Fibroblast of lung (primary cell): Measurements from ENCODE around the gene ST8SIA4. TPM values are rescaled to one million over a fixed set of nuclear protein-coding genes. Genes with fewer than 3 reads are reported as not detected.

Source experiments
- DNase-seq, 2 donors: peaks; one replicate each; pipeline versions ENCODE4 v3.0.0 to v3.0.0-alpha.2; 2010; ENCODE audit warnings: low read depth in 2 of 2
- H2AFZ ChIP-seq: 2 replicates; pipeline ENCODE4 v1.5.1; 2012; ENCODE audit warnings: low read length, control low read depth, inconsistent platforms
- H3K27ac ChIP-seq: 2 replicates; pipeline ENCODE4 v1.5.1; 2011; ENCODE audit warnings: low read length, control low read depth; ENCODE audit not compliant: insufficient read depth
- H3K27me3 ChIP-seq: 2 replicates; pipeline ENCODE4 v1.5.1; 2011; ENCODE audit warnings: mild to moderate bottlenecking, low read length; ENCODE audit not compliant: control insufficient read depth, insufficient read depth
- H3K36me3 ChIP-seq: 2 replicates; pipeline ENCODE4 v1.5.1; 2011; ENCODE audit warnings: low read length; ENCODE audit not compliant: control insufficient read depth, insufficient read depth
- H3K4me1 ChIP-seq: 2 replicates; pipeline ENCODE4 v1.5.1; 2011; ENCODE audit warnings: low read length; ENCODE audit not compliant: control insufficient read depth, insufficient read depth; ENCODE audit errors: extremely low read depth
- H3K4me2 ChIP-seq: 2 replicates; pipeline ENCODE4 v1.5.1; 2011; ENCODE audit warnings: low read length, control low read depth; ENCODE audit not compliant: insufficient read depth; ENCODE audit errors: extremely low read depth
- H3K4me3 ChIP-seq, 4 experiments: fragments of 200-600 bp in 1 of 4; sonication (generic) in 1 of 4; replicated peaks in 1 of 4; 2 replicates each; pipeline ENCODE4 v1.5.1; 2011 to 2016; ENCODE audit warnings: low read length in 4 of 4, low read depth in 3 of 4, mild to moderate bottlenecking in 3 of 4, control low read depth in 2 of 4, inconsistent platforms in 1 of 4, mixed read lengths in 1 of 4; ENCODE audit not compliant: insufficient read depth in 1 of 4; ENCODE audit errors: control extremely low read depth in 1 of 4
- H3K79me2 ChIP-seq: 2 replicates; pipeline ENCODE4 v1.5.1; 2012; ENCODE audit warnings: mild to moderate bottlenecking, low read length, inconsistent platforms; ENCODE audit not compliant: control insufficient read depth, insufficient read depth
- H3K9ac ChIP-seq: 2 replicates; pipeline ENCODE4 v1.5.1; 2011; ENCODE audit warnings: mild to moderate bottlenecking, low read length, control low read depth; ENCODE audit not compliant: insufficient read depth
- H3K9me3 ChIP-seq: 2 replicates; pipeline ENCODE4 v1.5.1; 2012; ENCODE audit warnings: low read depth, low read length; ENCODE audit not compliant: control insufficient read depth, insufficient read depth
- H4K20me1 ChIP-seq: 2 replicates; pipeline ENCODE4 v1.5.1; 2011; ENCODE audit warnings: low read length; ENCODE audit not compliant: control insufficient read depth, insufficient read depth; ENCODE audit errors: extremely low read depth
- CTCF ChIP-seq, 2 donors: IDR thresholded peaks in 1 of 2; conservative IDR thresholded peaks in 1 of 2; 1 replicate in 1 of 2; 2 replicates in 1 of 2; pipeline ENCODE4 v1.5.1; 2011 to 2012; ENCODE audit warnings: low read length in 2 of 2, control low read depth in 1 of 2, inconsistent platforms in 1 of 2, low read depth in 1 of 2, mild to moderate bottlenecking in 1 of 2
- EZH2 ChIP-seq: IDR thresholded peaks from 2 replicates; pipeline ENCODE4 v1.5.1; 2012; ENCODE audit warnings: low read length, control low read depth, mild to moderate bottlenecking; ENCODE audit errors: missing control alignments
- polyA plus RNA-seq, 2 donors: library from polyadenylated mRNA; depleted of rRNA in 1 of 2; stranded (reverse) in 1 of 2; unstranded in 1 of 2; fragments of >200 nt; gene quantifications; 2 replicates each; pipeline ENCODE4 v1.2.1, GENCODE V29; 2011 to 2012; ENCODE audit warnings: missing spikeins in 1 of 2
- total RNA-seq: library from RNA; depleted of rRNA; stranded (reverse); fragments of >200 nt; gene quantifications from 2 replicates; pipeline ENCODE4 v1.2.1, GENCODE V29; 2014

Gene ST8SIA4
- total and polyA plus RNA-seq, 2 donors (not counting 1 experiment from before 2014, with no cell fraction given), result 0.02 to 0.33 TPM

DNA sequence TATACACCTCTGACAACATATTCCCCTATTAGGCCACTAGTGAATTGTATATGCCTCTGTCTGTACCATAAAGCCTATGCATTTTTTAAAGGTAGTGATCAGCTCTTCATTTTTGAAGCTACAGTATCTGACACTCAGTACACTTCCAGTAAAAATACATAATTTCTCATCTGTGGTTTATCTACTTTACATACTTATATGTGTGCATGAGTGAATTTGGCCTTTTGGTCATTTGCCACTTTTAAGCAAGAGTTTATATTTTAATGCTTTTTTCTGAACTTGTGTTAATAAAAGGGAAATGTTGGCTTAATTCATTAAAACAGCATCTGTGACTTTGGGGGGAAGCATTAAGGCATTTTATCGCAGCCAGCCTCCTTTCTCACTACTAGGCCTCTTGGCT is 47.8 kb downstream of the ST8SIA4 start:
- Histone ChIP-seq H2AFZ (no peak overlapping the region), H3K79me2 (no peaks in the 10 kb centered on the region), H3K27ac (no peak overlapping the region), H3K4me3 (no peak overlapping the region), H3K4me1 (no peaks in the 10 kb centered on the region), H3K36me3 (no peaks in the 10 kb centered on the region), H3K9ac (no peak overlapping the region), H4K20me1 (no peaks in the 10 kb centered on the region), H3K9me3 (no peaks in the 10 kb centered on the region), H3K27me3 (no peaks in the 10 kb centered on the region), H3K4me2 (no peak overlapping the region)
- no peak for TF ChIP-seq CTCF (conservative IDR thresholded peaks at IDR 0.05 in 1 of 2, IDR thresholded peaks at IDR 0.05 in 1 of 2; ENCODE audit: low read depth in 1 of 2, low read length in 2 of 2)
- no peak for TF ChIP-seq EZH2
- no peak for DNase-seq

DNA sequence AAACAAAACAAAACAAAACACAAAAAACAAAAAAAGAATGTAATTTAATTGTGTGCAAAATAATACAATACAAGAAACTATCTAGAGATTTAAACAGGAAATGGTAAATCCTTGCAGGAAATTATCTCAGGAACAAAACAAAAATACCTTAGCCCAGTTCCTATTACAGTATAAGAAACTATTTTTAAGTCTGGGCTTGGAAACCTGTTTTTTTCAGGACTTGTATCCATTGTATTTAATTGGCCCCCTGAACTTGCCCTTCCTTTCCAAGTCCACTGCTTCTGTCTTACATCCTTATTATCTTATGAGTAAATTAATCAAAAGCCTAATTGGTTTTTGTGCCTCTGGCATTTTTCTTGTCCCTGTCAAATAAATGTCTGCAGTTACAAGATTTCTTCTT is 48.5 kb downstream of the ST8SIA4 start:
- Histone ChIP-seq H4K20me1 (no peaks in the 10 kb centered on the region), H3K9me3 (no peaks in the 10 kb centered on the region), H3K27me3 (no peaks in the 10 kb centered on the region), H2AFZ (no peak overlapping the region), H3K79me2 (no peaks in the 10 kb centered on the region), H3K36me3 (no peaks in the 10 kb centered on the region), H3K4me3 (no peak overlapping the region), H3K27ac (no peak overlapping the region), H3K4me1 (no peaks in the 10 kb centered on the region), H3K4me2 (no peak overlapping the region), H3K9ac (no peak overlapping the region)
- DNase-seq, result no peak
- TF ChIP-seq EZH2 (no peak), CTCF (conservative IDR thresholded peaks at IDR 0.05 in 1 of 2, IDR thresholded peaks at IDR 0.05 in 1 of 2; ENCODE audit: low read depth in 1 of 2, low read length in 2 of 2) (no peak)

- TF ChIP-seq EZH2, result no peak
- no peak for TF ChIP-seq CTCF (conservative IDR thresholded peaks at IDR 0.05 in 1 of 2, IDR thresholded peaks at IDR 0.05 in 1 of 2; ENCODE audit: low read depth in 1 of 2, low read length in 2 of 2)
- H3K36me3 ChIP-seq, result no peaks in the 10 kb centered on the region
Observed at GRCh38 chr5:100853582-100853981, 49.5 kb downstream of the ST8SIA4 start.

More at GRCh38 chr5:100853582-100853981, 49.5 kb downstream of the ST8SIA4 start:
- Histone ChIP-seq H3K9ac (no peak overlapping the region), H3K79me2 (no peaks in the 10 kb centered on the region), H3K27me3 (no peaks in the 10 kb centered on the region), H3K4me2 (no peak overlapping the region), H3K4me3 (no peak overlapping the region), H3K27ac (no peak overlapping the region), H4K20me1 (no peaks in the 10 kb centered on the region), H3K4me1 (no peaks in the 10 kb centered on the region), H3K9me3 (no peaks in the 10 kb centered on the region), H2AFZ (no peak overlapping the region)
- DNase-seq, result no peak
